Colonic mucosa (tissue), 4 donors: Measurements from ENCODE around the gene INHBB. TPM values are rescaled to one million over a fixed set of nuclear protein-coding genes. Genes with fewer than 3 reads are reported as not detected.

Experiments used
- DNase-seq: peaks from one replicate; pipeline ENCODE4 v3.0.0-alpha.2; 2020
- H3K27ac ChIP-seq: fragments of 200-600 bp; one replicate; pipeline ENCODE4 v1.8.0; 2021
- H3K27me3 ChIP-seq: fragments of 200-600 bp; one replicate; pipeline ENCODE4 v1.8.0; 2021
- H3K36me3 ChIP-seq: fragments of 200-600 bp; one replicate; pipeline ENCODE4 v1.8.0; 2021
- H3K4me1 ChIP-seq: fragments of 200-600 bp; one replicate; pipeline ENCODE4 v1.8.0; 2021; ENCODE audit warnings: mild to moderate bottlenecking
- H3K4me3 ChIP-seq: fragments of 200-600 bp; one replicate; pipeline ENCODE4 v1.8.0; 2021
- H3K9ac ChIP-seq, 2 donors: one replicate each; pipeline ENCODE4 v1.7.0; 2013; ENCODE audit warnings: control low read depth in 2 of 2, low read depth in 2 of 2, low read length in 2 of 2
- H3K9me3 ChIP-seq: fragments of 200-600 bp; one replicate; pipeline ENCODE4 v1.8.0; 2021
- CTCF ChIP-seq: fragments of 200-600 bp; IDR thresholded peaks from one replicate; pipeline ENCODE4 v1.8.0; 2022; ENCODE audit warnings: antibody characterized with exemption, mild to moderate bottlenecking
- intact Hi-C: fragments of 100-400 bp; cut with DNase I; formaldehyde crosslinking; loops from one replicate; pipeline ENCODE4 v1.14.1; 2022
- total RNA-seq, 2 donors: library from RNA; stranded (reverse); fragmentation: NEBNext Ultra II Directional in 1 of 2; extraction: Animal tissue kit (Norgen Biotek cat#: 25700) in 1 of 2; gene quantifications; one replicate each; pipeline ENCODE4 v1.2.1, GENCODE V29; 2021
- donor health status: healthy.
- donor health status: DM: no; HTN: no; CAD: no.
- donor health status: DM: no; HTN: no; CAD: no.

INHBB gene
- total RNA-seq, 2 donors from 2014 or later, result 0.30 to 3.1 TPM

GRCh38 chr2:120399889-120400240 is 53.9 kb downstream of the INHBB start:
- TF ChIP-seq CTCF, result no peak
- H3K27ac ChIP-seq, result no peak overlapping the region
- H3K4me3 ChIP-seq, result no peak overlapping the region
- H3K9ac ChIP-seq, result no peak overlapping the region
- H3K4me1 ChIP-seq, result no peaks in the 10 kb centered on the region
- no peaks in the 10 kb centered on the region for H3K27me3 ChIP-seq
- H3K36me3 ChIP-seq, result no peaks in the 10 kb centered on the region
- intact Hi-C loops, result no loop called here
- H3K9me3 ChIP-seq, result no peaks in the 10 kb centered on the region
- DNase-seq, result no peak

- no peaks in the 10 kb centered on the region for H3K9me3 ChIP-seq
- no peak overlapping the region for H3K27ac ChIP-seq
- no peaks in the 10 kb centered on the region for H3K4me1 ChIP-seq
- no peak overlapping the region for H3K9ac ChIP-seq
- H3K27me3 ChIP-seq, result no peaks in the 10 kb centered on the region
- intact Hi-C loops, result no loop called here
- TF ChIP-seq CTCF, result no peak
- DNase-seq, result no peak
- no peaks in the 10 kb centered on the region for H3K36me3 ChIP-seq
- H3K4me3 ChIP-seq, result no peak overlapping the region
These were observed 54.6 kb downstream of the INHBB start for GRCh38 chr2:120400551-120400950.

Other genes with a start within 250 kb of the INHBB start
- 10 to 100 TPM; 14.4 to 16.5 TPM for gene TMEM185B, start 122.7 kb upstream of the INHBB start, total RNA-seq
- 10 to 100 TPM; 71.8 to 93.4 TPM for gene RALB, start 93.3 kb upstream of the INHBB start, total RNA-seq